ENCODE results near the gene ABLIM3.

The ABLIM3 gene

DNA sequence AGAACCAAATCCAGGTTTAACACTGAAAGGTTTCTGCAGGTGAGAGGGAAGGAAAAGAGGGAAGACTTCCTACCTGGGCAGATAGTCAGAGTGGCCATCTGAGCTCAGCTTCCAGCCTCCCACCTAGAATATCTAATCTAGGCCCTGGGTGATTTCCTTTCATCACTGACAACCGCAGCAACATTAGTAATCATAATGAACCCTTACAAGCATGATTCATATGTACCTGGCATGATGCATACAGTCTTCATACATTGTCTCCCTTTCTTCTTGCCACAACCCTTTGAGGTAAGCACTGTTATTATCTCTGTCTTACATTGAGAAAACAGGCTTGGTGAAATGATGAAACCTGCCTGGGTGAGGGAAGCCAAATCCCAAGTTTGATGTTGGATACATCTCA lies 143.9 kb downstream of the ABLIM3 start:
- Histone ChIP-seq H3K27me3 (ENCODE audit: control insufficient read depth, insufficient read depth, low read length) (no peaks in the 10 kb centered on the region), H3K36me3 (ENCODE audit: control insufficient read depth, insufficient read depth, low read length) (no peaks in the 10 kb centered on the region), H3K9ac (ENCODE audit: low read length) (no peak overlapping the region), H3K4me3 (ENCODE audit: low read length) (no peak overlapping the region), H3K9me3 (ENCODE audit: control insufficient read depth, low read length) (no peaks in the 10 kb centered on the region), H3K4me1 (ENCODE audit: control insufficient read depth, insufficient read depth, low read length) (no peaks in the 10 kb centered on the region)

GRCh38 chr5:149288436-149288835 lies 147.1 kb downstream of the ABLIM3 start:
- no peaks in the 10 kb centered on the region for H3K9me3 ChIP-seq (ENCODE audit: control insufficient read depth, low read length)
- no peaks in the 10 kb centered on the region for H3K4me1 ChIP-seq (ENCODE audit: control insufficient read depth, insufficient read depth, low read length)
- H3K4me3 ChIP-seq (ENCODE audit: low read length), result no peak overlapping the region
- H3K9ac ChIP-seq (ENCODE audit: low read length), result no peak overlapping the region
- H3K36me3 ChIP-seq (ENCODE audit: control insufficient read depth, insufficient read depth, low read length), result no peaks in the 10 kb centered on the region
- H3K27me3 ChIP-seq (ENCODE audit: control insufficient read depth, insufficient read depth, low read length), result no peaks in the 10 kb centered on the region

DNA sequence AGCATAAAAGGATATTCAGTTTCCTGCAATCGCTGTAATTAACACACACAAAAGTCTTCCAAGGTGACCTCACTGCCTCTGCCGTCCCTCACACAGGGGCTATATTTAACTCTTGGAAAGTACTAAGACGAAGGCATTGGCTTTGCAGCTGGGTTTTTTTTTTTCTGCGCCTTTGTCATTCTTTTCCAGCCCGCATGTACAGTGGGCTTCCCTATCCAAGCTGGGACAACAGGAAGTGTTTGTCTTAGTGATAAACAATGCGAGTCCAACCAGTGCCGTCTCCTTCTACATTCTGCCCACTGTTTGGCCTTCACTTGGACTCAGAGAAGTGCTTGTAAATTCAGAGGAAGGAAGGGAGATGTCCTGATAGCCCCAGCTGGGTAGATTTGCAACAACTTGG lies 148.0 kb downstream of the ABLIM3 start:
- H3K4me3 ChIP-seq (ENCODE audit: low read length), result no peak overlapping the region
- H3K9me3 ChIP-seq (ENCODE audit: control insufficient read depth, low read length), result no peaks in the 10 kb centered on the region
- no peaks in the 10 kb centered on the region for H3K36me3 ChIP-seq (ENCODE audit: control insufficient read depth, insufficient read depth, low read length)
- no peak overlapping the region for H3K9ac ChIP-seq (ENCODE audit: low read length)
- no peaks in the 10 kb centered on the region for H3K4me1 ChIP-seq (ENCODE audit: control insufficient read depth, insufficient read depth, low read length)
- no peaks in the 10 kb centered on the region for H3K27me3 ChIP-seq (ENCODE audit: control insufficient read depth, insufficient read depth, low read length)

DNA sequence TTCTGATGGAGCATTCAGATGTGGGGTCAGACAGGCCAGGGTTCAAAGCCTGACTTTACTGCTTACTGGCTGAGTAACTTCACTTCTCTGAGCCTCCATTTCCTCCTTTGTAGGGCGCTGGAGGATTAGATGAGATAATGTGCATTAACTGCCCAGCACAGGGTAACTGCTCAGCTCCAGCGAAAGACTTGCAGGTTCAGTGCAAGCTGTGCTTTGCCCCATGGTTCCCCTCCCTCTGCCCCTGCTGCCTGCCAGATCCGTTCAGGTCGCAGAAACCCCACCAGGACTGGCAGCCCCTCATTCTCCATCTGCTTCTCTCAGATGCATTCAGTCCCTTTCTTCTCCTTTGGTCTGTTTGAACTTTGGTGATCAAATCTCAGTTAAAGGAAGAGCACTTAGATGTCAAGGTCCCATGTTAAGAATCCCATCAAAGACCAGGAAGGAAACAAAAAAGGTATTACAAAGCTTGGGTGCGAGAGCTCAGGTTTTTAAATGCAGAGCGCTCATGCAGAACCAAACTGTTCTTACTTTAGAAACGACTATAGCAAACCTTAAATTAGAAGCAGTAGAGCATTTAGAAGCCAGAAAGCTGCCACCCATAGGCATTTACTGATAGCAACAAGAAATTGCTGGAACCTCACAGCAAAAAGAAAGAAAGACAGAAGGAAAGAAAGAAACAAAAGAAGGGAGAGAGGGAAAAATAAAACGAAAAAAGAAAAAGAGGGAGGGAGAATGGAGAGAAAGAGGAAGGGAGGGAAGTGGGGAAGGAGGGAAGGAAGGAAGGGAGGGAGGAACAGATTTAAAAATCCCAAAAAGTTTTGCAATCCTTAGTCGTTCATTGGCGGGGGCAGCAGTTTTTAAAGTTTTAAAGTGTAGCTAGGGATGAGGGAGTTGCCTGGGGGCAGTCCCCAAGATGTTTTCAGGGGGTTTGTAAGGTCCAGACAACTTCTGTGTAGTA lies 153.9 kb downstream of the ABLIM3 start:
- Histone ChIP-seq H3K9ac (ENCODE audit: low read length) (no peak overlapping the region), H3K4me1 (ENCODE audit: control insufficient read depth, insufficient read depth, low read length) (no peaks in the 10 kb centered on the region), H3K36me3 (ENCODE audit: control insufficient read depth, insufficient read depth, low read length) (no peaks in the 10 kb centered on the region), H3K27me3 (ENCODE audit: control insufficient read depth, insufficient read depth, low read length) (no peaks in the 10 kb centered on the region), H3K4me3 (ENCODE audit: low read length) (no peak overlapping the region), H3K9me3 (ENCODE audit: control insufficient read depth, low read length) (no peaks in the 10 kb centered on the region)

GRCh38 chr5:149297340-149298025 lies 156.2 kb downstream of the ABLIM3 start:
- Histone ChIP-seq H3K9ac (ENCODE audit: low read length) (no peak overlapping the region), H3K4me3 (ENCODE audit: low read length) (no peak overlapping the region), H3K4me1 (ENCODE audit: control insufficient read depth, insufficient read depth, low read length) (no peaks in the 10 kb centered on the region), H3K27me3 (ENCODE audit: control insufficient read depth, insufficient read depth, low read length) (no peaks in the 10 kb centered on the region), H3K36me3 (ENCODE audit: control insufficient read depth, insufficient read depth, low read length) (no peaks in the 10 kb centered on the region), H3K9me3 (ENCODE audit: control insufficient read depth, low read length) (no peaks in the 10 kb centered on the region)

- Histone ChIP-seq H3K4me1 (ENCODE audit: control insufficient read depth, insufficient read depth, low read length) (no peaks in the 10 kb centered on the region), H3K9me3 (ENCODE audit: control insufficient read depth, low read length) (no peaks in the 10 kb centered on the region), H3K4me3 (ENCODE audit: low read length) (no peak overlapping the region), H3K36me3 (ENCODE audit: control insufficient read depth, insufficient read depth, low read length) (no peaks in the 10 kb centered on the region), H3K27me3 (ENCODE audit: control insufficient read depth, insufficient read depth, low read length) (no peaks in the 10 kb centered on the region), H3K9ac (ENCODE audit: low read length) (no peak overlapping the region)
These were observed 156.9 kb downstream of the ABLIM3 start for GRCh38 chr5:149298163-149298562.

DNA sequence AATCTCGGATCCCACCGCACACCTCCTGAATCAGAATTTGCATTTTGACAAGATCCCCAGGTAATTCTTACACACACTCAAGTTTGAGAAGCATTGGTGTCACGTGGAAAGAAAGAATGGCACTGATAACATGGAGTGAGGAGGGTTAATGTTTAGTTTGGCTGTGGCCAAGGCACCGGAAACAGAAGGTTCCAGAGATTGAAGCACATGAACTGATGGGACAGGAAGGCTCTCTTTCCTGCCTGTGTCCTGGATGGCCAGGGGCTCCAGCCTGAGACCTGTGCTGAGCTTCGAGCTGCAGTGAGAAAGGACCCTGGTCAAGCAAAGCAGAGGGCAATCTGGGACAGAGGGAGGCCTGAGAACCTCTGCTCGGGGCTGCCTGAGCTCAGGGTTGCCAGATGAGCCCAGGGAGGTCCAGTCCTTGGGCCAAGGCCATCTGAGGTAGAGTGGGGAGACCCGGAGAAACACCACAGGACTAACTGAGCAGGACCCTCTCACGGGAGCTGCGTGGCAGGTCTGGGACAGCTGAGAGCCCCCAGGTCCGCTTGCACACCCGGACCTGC lies 157.6 kb downstream of the ABLIM3 start:
- H3K4me1 ChIP-seq (ENCODE audit: control insufficient read depth, insufficient read depth, low read length), result no peaks in the 10 kb centered on the region
- no peak overlapping the region for H3K9ac ChIP-seq (ENCODE audit: low read length)
- no peak overlapping the region for H3K4me3 ChIP-seq (ENCODE audit: low read length)
- no peaks in the 10 kb centered on the region for H3K27me3 ChIP-seq (ENCODE audit: control insufficient read depth, insufficient read depth, low read length)
- no peaks in the 10 kb centered on the region for H3K9me3 ChIP-seq (ENCODE audit: control insufficient read depth, low read length)
- no peaks in the 10 kb centered on the region for H3K36me3 ChIP-seq (ENCODE audit: control insufficient read depth, insufficient read depth, low read length)

DNA sequence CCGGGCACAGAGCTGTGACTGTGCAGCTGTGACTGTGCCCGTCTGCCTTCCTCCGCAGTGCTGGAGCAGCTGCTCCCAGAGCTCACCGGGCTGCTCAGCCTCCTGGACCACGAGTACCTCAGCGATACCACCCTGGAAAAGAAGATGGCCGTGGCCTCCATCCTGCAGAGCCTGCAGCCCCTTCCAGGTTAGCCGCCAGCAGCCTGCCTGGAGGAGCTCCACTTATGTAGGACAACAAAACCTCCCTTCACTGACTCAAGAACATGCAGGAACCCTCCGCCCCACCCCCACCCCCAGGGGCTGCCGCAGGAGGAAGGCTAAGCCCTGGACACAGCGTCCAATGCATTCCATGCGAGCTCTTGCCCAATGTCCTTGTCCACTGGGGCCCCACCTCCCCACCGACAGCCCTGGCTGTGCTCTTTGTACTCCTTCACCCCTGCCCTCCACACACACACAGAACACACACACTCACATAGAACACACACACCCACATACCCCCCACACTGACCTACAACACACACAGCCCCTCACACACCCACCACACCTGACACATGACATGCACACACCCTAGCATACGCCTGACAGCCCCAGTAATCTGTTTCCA lies 158.3 kb downstream of the ABLIM3 start:
- H3K4me1 ChIP-seq (ENCODE audit: control insufficient read depth, insufficient read depth, low read length), result no peaks in the 10 kb centered on the region
- H3K27me3 ChIP-seq (ENCODE audit: control insufficient read depth, insufficient read depth, low read length), result peaks cover 5% of the 10 kb centered on the region
- H3K36me3 ChIP-seq (ENCODE audit: control insufficient read depth, insufficient read depth, low read length), result no peaks in the 10 kb centered on the region
- H3K9ac ChIP-seq (ENCODE audit: low read length), result no peak overlapping the region
- no peaks in the 10 kb centered on the region for H3K9me3 ChIP-seq (ENCODE audit: control insufficient read depth, low read length)
- H3K4me3 ChIP-seq (ENCODE audit: low read length), result no peak overlapping the region

GRCh38 chr5:149300441-149300840 lies 159.1 kb downstream of the ABLIM3 start:
- H3K4me1 ChIP-seq (ENCODE audit: control insufficient read depth, insufficient read depth, low read length), result no peaks in the 10 kb centered on the region
- H3K9ac ChIP-seq (ENCODE audit: low read length), result no peak overlapping the region
- H3K36me3 ChIP-seq (ENCODE audit: control insufficient read depth, insufficient read depth, low read length), result no peaks in the 10 kb centered on the region

DNA sequence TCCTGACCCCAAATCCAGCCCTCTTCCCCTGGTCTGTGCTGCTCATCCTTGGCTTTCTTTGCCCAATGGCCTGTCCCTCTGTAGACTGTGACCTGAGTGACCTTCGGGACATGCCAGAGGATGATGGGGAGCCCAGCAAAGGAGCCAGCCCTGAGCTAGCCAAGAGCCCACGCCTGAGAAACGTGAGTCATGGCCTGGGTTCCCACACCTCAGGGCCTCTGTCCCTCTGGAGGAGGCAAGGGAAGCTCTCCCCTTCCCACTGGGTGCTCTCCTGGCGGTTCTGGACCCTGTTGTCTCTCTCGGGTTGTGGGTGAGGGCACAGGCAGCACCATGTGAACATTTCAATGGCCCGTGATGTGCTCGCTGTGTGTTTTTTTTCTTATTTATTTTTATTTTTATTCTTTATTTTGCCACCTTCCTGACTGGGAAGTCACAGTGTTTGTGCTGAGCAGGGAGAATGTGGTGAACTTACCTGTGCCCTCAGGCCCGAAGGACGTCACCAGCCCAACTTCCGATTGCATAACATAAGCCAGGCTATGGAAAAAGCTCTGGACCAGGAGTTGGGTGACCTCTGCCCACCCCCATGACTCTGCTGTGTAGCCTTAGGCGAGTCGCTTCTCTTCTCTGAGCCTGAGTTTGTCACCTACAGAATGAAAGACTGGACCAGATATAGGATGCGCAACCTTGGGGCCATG lies 159.9 kb downstream of the ABLIM3 start:
- no peaks in the 10 kb centered on the region for H3K9me3 ChIP-seq (ENCODE audit: control insufficient read depth, low read length)
- H3K4me1 ChIP-seq (ENCODE audit: control insufficient read depth, insufficient read depth, low read length), result no peaks in the 10 kb centered on the region
- no peak overlapping the region for H3K9ac ChIP-seq (ENCODE audit: low read length)
- no peak overlapping the region for H3K4me3 ChIP-seq (ENCODE audit: low read length)
- no peaks in the 10 kb centered on the region for H3K36me3 ChIP-seq (ENCODE audit: control insufficient read depth, insufficient read depth, low read length)
- peaks cover 7% of the 10 kb centered on the region for H3K27me3 ChIP-seq (ENCODE audit: control insufficient read depth, insufficient read depth, low read length)

More at GRCh38 chr5:149300441-149300840, 159.1 kb downstream of the ABLIM3 start:
- no peaks in the 10 kb centered on the region for H3K9me3 ChIP-seq (ENCODE audit: control insufficient read depth, low read length)
- H3K27me3 ChIP-seq (ENCODE audit: control insufficient read depth, insufficient read depth, low read length), result peaks cover 7% of the 10 kb centered on the region
- no peak overlapping the region for H3K4me3 ChIP-seq (ENCODE audit: low read length)

DNA sequence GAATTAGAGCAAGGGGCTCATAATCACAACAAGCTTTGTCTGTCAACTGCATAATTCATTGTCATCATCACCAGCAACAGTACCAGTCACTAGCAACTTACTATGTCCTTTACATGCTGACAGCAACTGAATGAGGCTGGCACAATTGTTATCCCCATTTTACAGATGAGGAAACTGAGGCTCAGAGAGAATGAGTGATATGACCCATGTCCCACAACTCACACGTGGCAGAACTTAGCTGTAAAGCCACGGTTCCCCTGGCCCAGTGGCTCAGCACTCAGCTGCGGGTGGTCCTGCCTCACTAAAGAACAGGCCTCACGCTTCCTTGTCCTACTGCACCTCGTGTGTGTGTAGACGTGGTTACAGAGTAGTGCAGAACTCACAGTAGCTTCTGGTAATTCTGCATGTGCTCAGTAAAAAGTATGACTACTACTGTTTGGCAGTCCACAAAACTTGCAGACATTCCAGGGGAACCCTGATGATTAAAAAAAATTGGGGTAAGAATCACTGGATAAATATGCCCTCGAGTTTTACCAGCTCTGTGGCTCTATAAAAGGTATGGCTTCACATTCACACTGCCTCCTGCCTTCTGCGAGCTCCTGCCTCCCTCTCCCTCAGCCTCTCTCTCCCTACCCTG lies 160.6 kb downstream of the ABLIM3 start:
- H3K9ac ChIP-seq (ENCODE audit: low read length), result no peak overlapping the region
- peaks cover 7% of the 10 kb centered on the region for H3K27me3 ChIP-seq (ENCODE audit: control insufficient read depth, insufficient read depth, low read length)
- H3K4me1 ChIP-seq (ENCODE audit: control insufficient read depth, insufficient read depth, low read length), result no peaks in the 10 kb centered on the region
- H3K9me3 ChIP-seq (ENCODE audit: control insufficient read depth, low read length), result no peaks in the 10 kb centered on the region
- H3K36me3 ChIP-seq (ENCODE audit: control insufficient read depth, insufficient read depth, low read length), result no peaks in the 10 kb centered on the region
- H3K4me3 ChIP-seq (ENCODE audit: low read length), result no peak overlapping the region
